Stimulated activated CD8-positive, alpha-beta memory T cell treated with anti-CD3 and anti-CD28 coated beads, Interleukin-12 subunit alpha, Interleukin-12 subunit beta, amount 100 ng/mL, for 4 hours (primary cell): ENCODE measurements around the gene KLC1.
"Not testable (repeated sequence)": the region's sequence is repeated elsewhere in the genome, so short reads cannot be mapped to it uniquely, and the experiment has no call there.

Experiments
- DNase-seq: peaks from one replicate; pipeline ENCODE4 v3.0.0-alpha.2; 2020; ENCODE audit warnings: low read depth

Gene KLC1

GRCh38 chr14:103691655-103692054, 62.6 kb downstream of the KLC1 start:
- DNase-seq: not testable (repeated sequence)

DNA sequence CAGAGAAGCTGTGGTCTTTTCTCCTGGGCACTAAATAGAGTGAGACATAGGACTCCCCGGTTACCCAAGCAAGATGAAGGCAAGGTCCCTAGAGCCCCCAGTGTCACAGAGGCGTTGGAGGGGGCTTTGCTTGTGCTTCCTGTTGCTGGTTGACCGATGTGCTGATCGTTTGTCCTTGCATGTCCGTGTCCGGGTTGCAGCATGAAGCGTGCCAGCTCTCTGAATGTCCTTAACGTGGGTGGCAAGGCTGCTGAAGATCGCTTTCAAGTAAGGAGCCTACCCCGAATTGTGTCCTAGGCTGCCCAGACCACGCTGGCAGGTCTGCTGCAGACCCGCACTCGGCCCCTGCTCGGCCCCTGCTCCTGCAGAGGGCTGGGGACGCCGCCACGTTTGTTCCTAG, 63.1 kb downstream of the KLC1 start:
- DNase-seq: no peak

DNA sequence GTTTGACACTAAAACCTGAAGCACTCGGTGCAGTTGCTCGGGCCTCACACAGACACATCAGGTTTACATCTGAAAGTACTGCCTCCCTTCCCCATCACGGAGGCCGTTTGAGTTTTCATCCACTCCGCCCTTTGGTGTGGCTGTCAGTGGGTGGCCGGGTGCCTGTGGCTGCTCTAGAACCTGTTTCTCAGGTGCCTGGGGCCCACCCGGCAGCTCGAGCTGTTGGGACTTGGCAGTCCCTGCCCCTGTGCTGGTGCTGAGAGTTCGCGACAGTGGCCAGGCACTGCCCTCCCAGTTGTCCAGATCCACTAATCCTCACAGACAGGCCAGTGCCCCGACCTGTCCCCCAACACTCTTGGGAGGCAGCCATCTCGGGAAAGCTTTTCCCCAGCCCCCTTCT, 63.9 kb downstream of the KLC1 start:
- DNase-seq: no peak

DNA sequence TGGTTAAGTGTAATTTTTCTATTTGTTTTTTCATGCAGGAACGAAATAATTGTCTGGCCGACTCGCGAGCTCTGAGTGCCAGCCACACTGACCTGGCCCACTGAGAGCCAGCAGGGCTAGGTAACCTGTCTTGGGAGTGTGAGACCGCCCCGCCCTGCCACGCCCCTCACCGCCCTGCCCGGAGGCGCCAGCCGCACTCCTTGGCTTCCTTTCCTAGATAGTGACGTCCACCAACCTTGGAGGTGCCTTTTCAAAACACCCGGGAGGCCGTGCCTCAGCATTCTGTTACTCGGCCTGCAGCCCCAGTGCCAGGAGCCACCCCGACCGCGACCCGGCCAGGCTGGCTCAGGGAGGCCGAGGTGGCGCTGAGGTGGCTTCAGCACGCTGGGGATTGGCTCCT, 64.5 kb downstream of the KLC1 start:
- DNase-seq: no peak

GRCh38 chr14:103694572-103695026, 65.6 kb downstream of the KLC1 start:
- no peak for DNase-seq

DNA sequence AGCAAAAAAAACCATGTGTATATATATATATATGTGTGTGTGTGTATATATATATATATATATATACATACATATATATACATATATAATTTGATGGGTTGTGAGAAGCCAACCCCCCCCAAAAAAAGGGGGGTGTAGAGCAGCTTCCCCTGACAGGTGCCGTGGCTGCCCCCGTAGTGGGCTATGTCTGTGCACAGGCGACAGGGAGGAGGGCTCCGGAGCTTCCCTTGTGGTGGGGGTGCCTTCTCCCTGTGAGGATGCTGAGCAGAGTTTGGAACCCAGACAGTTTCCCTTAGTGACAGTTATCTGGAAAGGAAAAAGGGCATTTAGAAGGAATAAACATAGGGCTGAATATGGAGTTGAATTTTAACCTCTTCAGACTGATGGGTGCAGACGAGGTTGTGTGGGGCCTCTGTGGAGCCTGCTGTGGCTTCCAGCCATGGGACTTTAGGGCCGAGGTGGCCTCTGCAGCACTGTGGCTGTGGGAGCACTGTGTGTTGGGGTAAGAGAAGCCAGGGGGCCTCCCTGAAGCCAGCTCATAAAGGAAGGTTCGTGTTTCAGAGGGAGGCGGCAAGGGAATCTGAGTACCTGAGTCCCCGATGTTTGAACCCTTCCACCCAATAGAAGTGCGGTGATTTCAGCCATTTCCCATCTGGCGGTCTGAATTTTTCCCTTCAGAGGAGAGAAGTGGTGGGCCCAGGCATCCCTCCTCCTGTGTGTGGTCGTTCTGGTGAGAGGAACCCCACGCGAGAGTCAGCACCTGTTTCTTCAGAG, 66.5 kb downstream of the KLC1 start:
- no peak for DNase-seq

DNA sequence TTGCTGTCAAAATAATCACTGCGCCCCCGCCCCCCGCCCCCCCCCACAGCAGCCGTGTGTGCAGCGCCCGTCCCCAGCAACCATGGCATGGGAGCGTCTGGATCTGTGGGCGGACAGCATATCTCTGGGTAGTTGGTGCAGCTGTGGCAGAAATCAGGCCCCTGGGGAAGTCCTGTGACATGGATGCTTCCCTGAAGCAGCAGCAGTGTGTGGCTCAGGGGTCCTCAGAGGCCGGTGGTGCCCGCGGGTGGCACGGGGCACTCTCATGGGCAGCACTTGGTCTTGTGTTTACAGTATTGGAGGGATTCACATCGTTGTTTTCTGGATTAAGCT, 67.0 kb downstream of the KLC1 start:
- no peak for DNase-seq

DNA sequence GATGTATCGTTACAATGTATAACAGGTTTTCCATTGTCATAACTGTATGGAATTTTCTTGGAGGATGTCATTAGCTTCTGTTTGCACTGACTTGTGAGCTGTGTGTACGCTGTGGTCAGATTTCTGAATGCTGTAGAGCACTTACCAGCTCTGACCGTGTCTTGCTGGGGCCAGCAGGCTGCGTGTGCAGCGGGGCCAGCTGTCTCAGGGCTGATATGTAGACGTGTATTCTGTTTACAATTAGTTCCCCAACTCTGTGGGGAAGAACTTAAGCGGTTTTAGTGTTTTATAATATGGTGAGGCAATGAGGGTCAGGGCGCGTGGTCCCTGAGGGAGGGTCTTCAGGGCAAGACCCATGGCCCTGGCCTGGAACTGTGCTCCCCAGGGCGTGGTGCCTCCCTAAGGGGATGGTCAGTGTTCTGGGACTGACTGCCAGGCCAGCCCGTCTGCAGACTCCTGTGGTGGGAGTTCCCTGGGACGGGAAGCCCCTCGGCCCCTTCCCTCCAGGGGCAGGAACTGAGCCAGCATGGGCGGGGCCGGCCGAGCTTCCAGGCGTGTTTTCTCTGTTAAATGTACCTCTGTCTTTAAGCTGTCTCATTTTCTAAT, 67.6 kb downstream of the KLC1 start:
- DNase-seq: no peak

GRCh38 chr14:103697206-103697602, 68.2 kb downstream of the KLC1 start:
- DNase-seq: no peak

DNA sequence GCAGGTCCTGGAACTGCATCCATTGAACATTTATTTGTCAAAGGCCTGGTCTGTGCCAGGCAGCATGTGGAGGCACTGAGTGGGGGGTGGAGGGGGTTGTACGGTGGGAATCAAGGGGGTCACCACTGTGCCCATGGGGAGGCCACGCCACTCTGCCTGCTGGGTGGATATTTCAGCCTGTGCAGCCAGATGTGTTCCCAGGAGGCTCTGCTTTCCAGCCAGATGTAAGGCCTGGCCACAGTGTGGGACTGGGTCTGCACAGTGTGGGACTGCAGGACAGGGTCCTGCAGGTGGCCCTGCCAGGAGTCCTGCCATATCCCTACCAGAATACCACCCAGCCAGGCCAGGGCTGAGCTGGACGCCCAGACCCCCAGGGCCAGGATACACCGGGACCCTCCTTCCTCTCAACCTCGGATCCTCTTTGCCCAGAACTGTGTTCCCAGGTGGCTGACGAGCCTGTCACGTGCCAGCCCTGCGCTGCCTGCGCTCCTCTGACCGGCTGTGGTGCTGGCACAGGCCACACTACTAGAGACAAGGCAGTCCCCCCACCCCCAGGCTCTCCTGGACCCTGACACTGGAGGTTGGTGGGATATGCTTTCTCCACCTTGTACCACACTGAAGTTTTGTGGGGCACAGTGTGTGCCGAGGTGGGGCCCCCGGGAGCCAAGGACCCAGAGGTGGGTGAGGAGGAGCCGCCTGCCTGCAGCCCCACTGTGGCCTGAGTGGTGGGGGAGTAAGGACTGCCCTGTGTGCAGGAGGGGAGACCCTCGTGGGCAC, 68.8 kb downstream of the KLC1 start:
- no peak for DNase-seq

GRCh38 chr14:103698380-103699260, 69.6 kb downstream of the KLC1 start:
- DNase-seq: no peak

GRCh38 chr14:103699261-103699661, 70.2 kb downstream of the KLC1 start:
- DNase-seq: no peak

GRCh38 chr14:103699901-103700752, 71.1 kb downstream of the KLC1 start:
- no peak for DNase-seq

GRCh38 chr14:103700753-103701490, 71.9 kb downstream of the KLC1 start:
- no peak for DNase-seq

DNA sequence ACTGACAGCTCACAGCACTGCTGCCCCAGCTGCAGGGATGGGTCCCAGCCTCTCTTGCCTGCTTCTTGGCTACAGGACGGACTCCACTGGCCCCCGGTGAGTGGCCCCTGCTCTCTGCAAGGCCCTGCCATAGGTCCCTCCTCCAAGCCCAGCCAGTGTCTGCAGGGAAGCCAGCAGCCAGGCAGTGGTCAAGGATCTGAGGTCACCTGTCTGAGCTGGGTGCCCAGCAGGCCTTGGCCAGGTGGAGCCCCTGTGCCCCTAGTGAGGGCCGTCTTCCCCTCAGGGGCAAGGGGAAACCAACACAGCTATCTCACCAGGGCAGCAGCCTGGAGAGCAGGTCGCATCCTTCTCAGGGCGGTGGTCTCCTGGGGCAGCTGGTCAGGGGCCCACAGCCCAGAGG, 73.1 kb downstream of the KLC1 start:
- no peak for DNase-seq

- DNase-seq: no peak
Measured at GRCh38 chr14:103702497-103703432, 73.8 kb downstream of the KLC1 start.

DNA sequence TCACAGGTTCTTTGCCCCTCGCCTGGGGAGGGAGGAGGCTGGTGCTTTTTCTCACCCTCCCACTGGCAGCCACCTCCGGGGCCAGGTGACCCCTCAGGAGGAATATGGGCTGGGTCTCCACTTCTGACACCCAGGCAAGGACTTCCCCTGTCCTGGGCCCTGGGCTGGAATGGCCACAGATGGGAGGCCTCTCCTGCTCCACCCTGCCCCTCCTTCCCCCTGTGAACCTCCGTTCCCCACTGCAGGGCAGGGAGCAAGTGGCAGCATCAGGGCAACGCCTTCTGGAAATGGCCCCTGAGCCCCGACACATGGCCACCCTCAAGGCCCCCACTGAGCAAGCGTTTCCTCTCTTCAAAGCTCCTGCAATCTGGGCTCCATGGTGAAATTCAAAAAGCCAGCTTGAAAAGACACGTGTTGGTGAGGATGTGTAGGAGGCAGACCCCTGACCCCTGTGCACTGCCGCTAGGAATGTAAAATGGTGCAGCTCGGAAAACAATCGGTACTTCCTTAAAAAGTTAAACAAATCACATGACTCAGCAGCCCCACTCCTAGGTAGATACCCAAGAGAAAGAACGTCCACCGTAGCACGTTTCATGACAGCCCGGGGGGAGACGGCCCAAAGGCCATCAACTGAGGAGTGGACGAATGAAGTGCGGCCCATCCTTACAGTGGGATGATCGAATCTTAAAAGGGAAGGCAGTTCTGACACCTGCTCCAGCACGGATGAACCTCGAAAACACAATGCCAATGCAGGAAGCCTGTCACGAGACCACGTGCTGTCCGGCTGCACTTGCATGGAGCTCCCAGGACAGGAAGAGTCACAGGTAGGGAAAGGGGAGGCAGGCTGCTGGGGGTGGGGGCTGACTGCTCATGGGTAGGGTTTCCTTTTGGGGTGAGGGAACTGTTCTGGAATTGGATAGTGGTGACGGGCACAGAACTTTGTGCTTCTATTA, 74.7 kb downstream of the KLC1 start:
- no peak for DNase-seq

GRCh38 chr14:103704708-103705107, 75.7 kb downstream of the KLC1 start:
- DNase-seq: no peak
